Bronchial epithelial cell (primary cell): Measurements from ENCODE around the gene NR2F6. TPM values are rescaled to one million over a fixed set of nuclear protein-coding genes. Genes with fewer than 3 reads are reported as not detected.

Experiments used
- DNase-seq: peaks from one replicate; pipeline ENCODE4 v3.0.0-alpha.2; 2010; ENCODE audit warnings: low read depth
- FAIRE-seq: peaks from 2 replicates; lab custom pipeline; 2011; peaks lifted over from hg19 to GRCh38; lab: Jason Lieb, UNC
- H3K27me3 ChIP-seq: 2 replicates; pipeline ENCODE4 v1.5.1; 2011; ENCODE audit warnings: low read length; ENCODE audit not compliant: control insufficient read depth, insufficient read depth
- H3K36me3 ChIP-seq: 2 replicates; pipeline ENCODE4 v1.5.1; 2011; ENCODE audit warnings: low read length; ENCODE audit not compliant: control insufficient read depth, insufficient read depth
- H3K4me3 ChIP-seq: 2 replicates; pipeline ENCODE4 v1.5.1; 2011; ENCODE audit warnings: mild to moderate bottlenecking, low read depth, low read length, control low read depth
- total RNA-seq: library from RNA; depleted of rRNA; stranded (reverse); fragments of >200 nt; gene quantifications from 2 replicates; pipeline ENCODE4 v1.2.1, GENCODE V29; 2014
- TF ChIP-seq, protein P1 (sequence below): IDR thresholded peaks from 2 replicates; pipeline ENCODE4 v1.5.1; 2011; ENCODE audit warnings: mild to moderate bottlenecking, moderate library complexity, low read length, control low read depth, inconsistent platforms; ENCODE audit not compliant: insufficient read depth, severe bottlenecking

The NR2F6 gene
- total RNA-seq, 1 donor from 2014 or later, result 124 TPM

- FAIRE-seq (no peak), DNase-seq (no peak)
- H3K36me3 ChIP-seq, result peaks cover 33% of the 10 kb centered on the region
- TF ChIP-seq, protein P1, sequence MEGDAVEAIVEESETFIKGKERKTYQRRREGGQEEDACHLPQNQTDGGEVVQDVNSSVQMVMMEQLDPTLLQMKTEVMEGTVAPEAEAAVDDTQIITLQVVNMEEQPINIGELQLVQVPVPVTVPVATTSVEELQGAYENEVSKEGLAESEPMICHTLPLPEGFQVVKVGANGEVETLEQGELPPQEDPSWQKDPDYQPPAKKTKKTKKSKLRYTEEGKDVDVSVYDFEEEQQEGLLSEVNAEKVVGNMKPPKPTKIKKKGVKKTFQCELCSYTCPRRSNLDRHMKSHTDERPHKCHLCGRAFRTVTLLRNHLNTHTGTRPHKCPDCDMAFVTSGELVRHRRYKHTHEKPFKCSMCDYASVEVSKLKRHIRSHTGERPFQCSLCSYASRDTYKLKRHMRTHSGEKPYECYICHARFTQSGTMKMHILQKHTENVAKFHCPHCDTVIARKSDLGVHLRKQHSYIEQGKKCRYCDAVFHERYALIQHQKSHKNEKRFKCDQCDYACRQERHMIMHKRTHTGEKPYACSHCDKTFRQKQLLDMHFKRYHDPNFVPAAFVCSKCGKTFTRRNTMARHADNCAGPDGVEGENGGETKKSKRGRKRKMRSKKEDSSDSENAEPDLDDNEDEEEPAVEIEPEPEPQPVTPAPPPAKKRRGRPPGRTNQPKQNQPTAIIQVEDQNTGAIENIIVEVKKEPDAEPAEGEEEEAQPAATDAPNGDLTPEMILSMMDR, result no peak
- H3K27me3 ChIP-seq, result no peaks in the 10 kb centered on the region
- H3K4me3 ChIP-seq, result no peak overlapping the region
Observed at GRCh38 chr19:17185590-17185989, 60.1 kb downstream of the NR2F6 start.

DNA sequence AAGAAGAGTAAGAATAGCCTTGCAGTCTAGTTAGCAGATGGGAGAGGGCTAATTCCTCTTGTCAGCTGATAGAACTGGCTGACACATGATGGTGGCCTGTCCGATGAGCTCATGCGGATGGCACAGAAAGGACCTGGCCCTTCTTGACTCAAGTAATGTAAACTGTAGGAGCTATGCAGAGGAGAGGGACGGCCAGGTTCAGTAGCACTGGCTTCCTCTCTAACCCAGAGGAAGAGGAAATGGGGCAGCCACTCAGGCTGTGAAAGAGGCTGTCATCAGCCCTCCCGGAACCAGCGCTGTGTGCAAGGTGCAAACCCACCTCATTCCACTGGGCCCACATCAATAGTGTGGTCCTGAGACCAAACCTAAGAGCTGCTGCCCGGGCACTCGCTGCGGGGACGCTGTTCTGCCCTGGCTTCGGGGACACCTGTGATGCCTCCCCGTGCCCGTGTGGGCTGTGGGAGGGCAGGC, 61.3 kb downstream of the NR2F6 start:
- FAIRE-seq, result no peak
- TF ChIP-seq, protein P1, result no peak

GRCh38 chr19:17183858-17184321, 61.8 kb downstream of the NR2F6 start:
- H3K4me3 ChIP-seq, result no peak overlapping the region
- TF ChIP-seq, protein P1, result no peak
- DNase-seq, result no peak
- peaks cover 29% of the 10 kb centered on the region for H3K36me3 ChIP-seq
- no peaks in the 10 kb centered on the region for H3K27me3 ChIP-seq
- FAIRE-seq, result no peak

More for the DNA sequence above, 61.3 kb downstream of the NR2F6 start:
- peaks cover 30% of the 10 kb centered on the region for H3K36me3 ChIP-seq
- H3K27me3 ChIP-seq, result no peaks in the 10 kb centered on the region
- no peak overlapping the region for H3K4me3 ChIP-seq
- DNase-seq, result no peak

GRCh38 chr19:17183271-17183761, 62.4 kb downstream of the NR2F6 start:
- Histone ChIP-seq H3K4me3 (no peak overlapping the region), H3K27me3 (no peaks in the 10 kb centered on the region), H3K36me3 (peaks cover 29% of the 10 kb centered on the region)
- FAIRE-seq, result no peak
- TF ChIP-seq, protein P1, result no peak
- no peak for DNase-seq

Other genes with a start within 250 kb of the NR2F6 start
- gene CPAMD8, start 219.1 kb downstream of the NR2F6 start, total RNA-seq, result 0.53 and 1.9 TPM in 2 replicates
- 1.3 and 1.7 TPM in 2 replicates for gene HAUS8, start 170.5 kb downstream of the NR2F6 start, total RNA-seq
- gene MYO9B, start 170.1 kb downstream of the NR2F6 start, total RNA-seq, result 15.5 and 21.9 TPM in 2 replicates
- 8.3 and 11.8 TPM in 2 replicates for gene USE1, start 30.6 kb downstream of the NR2F6 start, total RNA-seq
- gene OCEL1, start 19.7 kb downstream of the NR2F6 start, total RNA-seq, result 2.0 and 3.2 TPM in 2 replicates
- 0.13 TPM in 1 of 2 replicates, not detected in the other for gene USHBP1, start 18.8 kb upstream of the NR2F6 start, total RNA-seq
- 45.8 and 60.9 TPM in 2 replicates for gene BABAM1, start 21.5 kb upstream of the NR2F6 start, total RNA-seq
- gene ANKLE1, start 36.0 kb upstream of the NR2F6 start, total RNA-seq, result 0.38 and 0.53 TPM in 2 replicates
- gene ABHD8, start 57.5 kb upstream of the NR2F6 start, total RNA-seq, result 6.1 and 9.9 TPM in 2 replicates
- gene MRPL34, start 60.0 kb upstream of the NR2F6 start, total RNA-seq, result 23.7 and 24.3 TPM in 2 replicates
- gene DDA1, start 63.6 kb upstream of the NR2F6 start, total RNA-seq, result 9.0 and 21.1 TPM in 2 replicates
- gene ANO8, start 88.9 kb upstream of the NR2F6 start, total RNA-seq, result 2.6 and 4.0 TPM in 2 replicates
- gene GTPBP3, start 91.6 kb upstream of the NR2F6 start, total RNA-seq, result 16.5 and 48.4 TPM in 2 replicates
- not detected in 2 replicates for gene PLVAP, start 131.4 kb upstream of the NR2F6 start, total RNA-seq
- not detected in 2 replicates for gene CCDC194, start 148.3 kb upstream of the NR2F6 start, total RNA-seq
- 2.2 and 8.7 TPM in 2 replicates for gene BST2, start 159.7 kb upstream of the NR2F6 start, total RNA-seq
- gene MVB12A, start 174.1 kb upstream of the NR2F6 start, total RNA-seq, result 22.9 and 23.8 TPM in 2 replicates
- 0.13 TPM in 1 of 2 replicates, not detected in the other for gene TMEM221, start 202.7 kb upstream of the NR2F6 start, total RNA-seq
- gene NXNL1, start 215.0 kb upstream of the NR2F6 start, total RNA-seq, result not detected in 2 replicates
- gene SLC27A1, start 224.6 kb upstream of the NR2F6 start, total RNA-seq, result 5.9 and 7.9 TPM in 2 replicates